Measurements from ENCODE around the gene BLOC1S2. TPM values are rescaled to one million over a fixed set of nuclear protein-coding genes. Genes with fewer than 3 reads are reported as not detected.

Gene BLOC1S2
- total RNA-seq, 2 experiments from 2014 or later = 49.9 to 54.6 TPM

GRCh38 chr10:100245484-100246220 is 40.8 kb downstream of the BLOC1S2 start:
- Mint-ChIP-seq H3K27me3 (ENCODE audit: low read depth) (no peaks in the 10 kb centered on the region), H3K36me3 (ENCODE audit: low read depth) (peaks cover 49% of the 10 kb centered on the region)

GRCh38 chr10:100239851-100240250 is 46.6 kb downstream of the BLOC1S2 start:
- peaks cover 42% of the 10 kb centered on the region for H3K36me3 Mint-ChIP-seq (ENCODE audit: low read depth)
- H3K4me3 Mint-ChIP-seq = no peak overlapping the region
- no peaks in the 10 kb centered on the region for H3K9me3 Mint-ChIP-seq (ENCODE audit: insufficient read depth)
- H3K27me3 Mint-ChIP-seq (ENCODE audit: low read depth) = no peaks in the 10 kb centered on the region
- DNase-seq (no peak), ATAC-seq (no peak)
- H3K4me1 Mint-ChIP-seq (ENCODE audit: low read depth) = peaks cover 2% of the 10 kb centered on the region
- ChIA-PET POLR2A (no interaction called here), CTCF (interaction anchor here (0.7 to 1.5 kb wide), 5 partner anchors 10 to 130 kb away, joined by 3 to 8 read pairs (median 3); no protein-coding TSS in a partner anchor)
- no peak overlapping the region for H3K27ac Mint-ChIP-seq

More at GRCh38 chr10:100245484-100246220, 40.8 kb downstream of the BLOC1S2 start:
- no peak overlapping the region for H3K27ac Mint-ChIP-seq
- ATAC-seq (no peak), DNase-seq (no peak)
- H3K4me3 Mint-ChIP-seq = no peak overlapping the region
- ChIA-PET CTCF (interaction anchor here (1.4 kb wide), 1 partner anchor 9 kb away, joined by 3 read pairs; no protein-coding TSS in a partner anchor), POLR2A (no interaction called here)
- no peaks in the 10 kb centered on the region for H3K4me1 Mint-ChIP-seq (ENCODE audit: low read depth)
- H3K9me3 Mint-ChIP-seq (ENCODE audit: insufficient read depth) = no peaks in the 10 kb centered on the region

GRCh38 chr10:100238429-100238828 is 48.1 kb downstream of the BLOC1S2 start:
- CTCF ChIA-PET = interaction anchor here (0.7 kb wide), 1 partner anchor 402 kb away, joined by 4 read pairs; no protein-coding TSS in a partner anchor
- POLR2A ChIA-PET = no interaction called here
- peaks cover 43% of the 10 kb centered on the region for H3K36me3 Mint-ChIP-seq (ENCODE audit: low read depth)
- DNase-seq = no peak
- no peak overlapping the region for H3K27ac Mint-ChIP-seq
- no peaks in the 10 kb centered on the region for H3K27me3 Mint-ChIP-seq (ENCODE audit: low read depth)
- H3K4me3 Mint-ChIP-seq = no peak overlapping the region
- ATAC-seq = no peak
- H3K9me3 Mint-ChIP-seq (ENCODE audit: insufficient read depth) = no peaks in the 10 kb centered on the region
- peaks cover 2% of the 10 kb centered on the region for H3K4me1 Mint-ChIP-seq (ENCODE audit: low read depth)

GRCh38 chr10:100232101-100232500 is 54.4 kb downstream of the BLOC1S2 start:
- Mint-ChIP-seq H3K27ac (no peak overlapping the region), H3K4me1 (ENCODE audit: low read depth) (peaks cover 28% of the 10 kb centered on the region), H3K27me3 (ENCODE audit: low read depth) (no peaks in the 10 kb centered on the region), H3K4me3 (no peak overlapping the region), H3K36me3 (ENCODE audit: low read depth) (peaks cover 45% of the 10 kb centered on the region), H3K9me3 (ENCODE audit: insufficient read depth) (no peaks in the 10 kb centered on the region)
- no peak for DNase-seq
- ChIA-PET POLR2A (interaction anchor here (0.6 kb wide), 1 partner anchor 1851 kb away, joined by 3 read pairs; no protein-coding TSS in a partner anchor), CTCF (interaction anchor here (0.9 to 1.3 kb wide), 2 partner anchors 8 to 225 kb away, joined by 3 to 4 read pairs; no protein-coding TSS in a partner anchor)
- ATAC-seq = no peak

GRCh38 chr10:100229819-100230422 is 56.6 kb downstream of the BLOC1S2 start:
- ChIA-PET CTCF (interaction anchor here (0.9 kb wide), 1 partner anchor 51 kb away, joined by 3 read pairs; no protein-coding TSS in a partner anchor), POLR2A (interaction anchor here (0.9 kb wide), 1 partner anchor 37 kb away, joined by 3 read pairs; no protein-coding TSS in a partner anchor)
- Mint-ChIP-seq H3K4me3 (peak overlapping the region; percentile 85), H3K4me1 (ENCODE audit: low read depth) (peaks cover 37% of the 10 kb centered on the region), H3K9me3 (ENCODE audit: insufficient read depth) (no peaks in the 10 kb centered on the region), H3K36me3 (ENCODE audit: low read depth) (peaks cover 41% of the 10 kb centered on the region), H3K27me3 (ENCODE audit: low read depth) (no peaks in the 10 kb centered on the region), H3K27ac (peak overlapping the region; percentile 85)
- ATAC-seq (no peak), DNase-seq (no peak)

GRCh38 chr10:100223879-100224278 is 62.6 kb downstream of the BLOC1S2 start:
- DNase-seq (no peak), ATAC-seq (no peak)
- Mint-ChIP-seq H3K36me3 (ENCODE audit: low read depth) (peaks cover 38% of the 10 kb centered on the region), H3K27me3 (ENCODE audit: low read depth) (no peaks in the 10 kb centered on the region), H3K27ac (no peak overlapping the region), H3K4me1 (ENCODE audit: low read depth) (peaks cover 26% of the 10 kb centered on the region), H3K4me3 (no peak overlapping the region), H3K9me3 (ENCODE audit: insufficient read depth) (no peaks in the 10 kb centered on the region)
- POLR2A ChIA-PET = no interaction called here
- CTCF ChIA-PET = no interaction called here

Other genes starting within 250 kb of the BLOC1S2 start
- gene CPN1, start 204.8 kb downstream of the BLOC1S2 start, total RNA-seq = not detected
- 10 to 100 TPM; 14.9 to 17.0 TPM for gene ERLIN1, start 100.7 kb downstream of the BLOC1S2 start, total RNA-seq
- gene CHUK, start 57.1 kb downstream of the BLOC1S2 start, total RNA-seq = 10 to 100 TPM; 25.2 to 28.1 TPM
- 10 to 100 TPM; 42.9 to 46.9 TPM for gene CWF19L1, start 19.0 kb downstream of the BLOC1S2 start, total RNA-seq
- under 1 TPM; 0.10 to 0.68 TPM for gene PKD2L1, start 43.5 kb upstream of the BLOC1S2 start, total RNA-seq
- gene SCD, start 60.6 kb upstream of the BLOC1S2 start, total RNA-seq = 100 to 1,000 TPM; 239 to 240 TPM
- gene WNT8B, start 176.3 kb upstream of the BLOC1S2 start, total RNA-seq = under 1 TPM; 0.18 to 0.37 TPM
- 100 to 1,000 TPM; 164 to 172 TPM for gene SEC31B, start 233.2 kb upstream of the BLOC1S2 start, total RNA-seq
- 100 to 1,000 TPM; 290 to 293 TPM for gene NDUFB8, start 243.2 kb upstream of the BLOC1S2 start, total RNA-seq
- gene HIF1AN, start 249.3 kb upstream of the BLOC1S2 start, total RNA-seq = 10 to 100 TPM; 46.5 to 48.1 TPM

Measured in activated CD8-positive, alpha-beta T cell treated with anti-CD3 and anti-CD28 coated beads, Interleukin-2, amount 10 ng/mL, durations not matched to agents 7 days and 5 days (primary cell).